ENCODE data around the gene PDGFRA. TPM values are rescaled to one million over a fixed set of nuclear protein-coding genes. Genes with fewer than 3 reads are reported as not detected.
A peak's percentile ranks its signal among the peaks of the same experiment; 100 is the strongest.

Gene PDGFRA
- total and polyA plus RNA-seq, 8 donors = 8.2 to 371 (median 52.4) TPM

DNA sequence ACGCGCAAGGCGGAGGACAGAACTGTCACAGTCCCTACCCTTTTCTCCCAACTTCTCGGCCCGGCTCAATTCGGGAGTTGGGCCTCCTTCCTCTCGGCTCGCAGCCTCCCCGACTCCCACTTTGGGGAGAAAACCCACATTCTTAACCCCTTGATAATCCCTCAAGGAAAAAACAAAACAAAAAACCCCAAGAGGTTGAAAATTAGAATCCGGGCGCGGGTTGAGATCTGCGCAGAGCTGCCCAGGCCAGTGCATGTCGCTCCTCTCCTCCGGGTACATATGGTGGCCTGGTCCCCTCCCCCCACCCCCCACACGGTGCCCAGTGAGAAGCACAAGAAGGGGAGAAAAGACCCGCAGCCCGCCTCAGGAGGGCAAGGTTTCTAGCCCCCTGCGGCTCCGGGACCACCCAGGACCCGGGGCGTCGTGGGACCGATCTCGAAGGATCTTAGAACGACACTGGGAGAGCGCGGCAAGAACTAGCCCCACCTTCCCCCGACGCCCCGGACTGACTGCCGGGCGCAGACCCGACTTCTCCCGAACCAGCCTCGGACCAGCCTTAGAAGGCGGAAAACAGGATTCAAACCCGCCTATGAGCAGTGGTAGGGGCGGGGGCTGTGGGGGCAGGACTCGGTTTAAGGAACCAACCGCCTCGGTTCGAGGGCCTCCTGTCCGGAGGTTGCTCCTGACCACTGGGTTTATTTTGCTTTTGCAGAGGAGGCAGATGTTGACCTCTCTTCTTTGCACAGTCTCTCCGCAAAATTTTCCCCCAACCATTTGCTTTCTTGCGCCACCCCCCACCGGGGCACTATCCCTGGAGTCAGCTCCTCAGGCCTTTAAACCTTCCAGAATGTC is 2.5 kb upstream of the PDGFRA start:
- Histone ChIP-seq H3K9me3 (no peaks in the 10 kb centered on the region), H3K27ac (peak overlapping the region in 4 of 5 donors; percentile 36 to 80 (median 60)), H3K36me3 (no peaks in the 10 kb centered on the region), H3K27me3 (peaks cover 17 to 97% (median 73%) of the 10 kb centered on the region in 3 donors), H3K4me3 (peak overlapping the region; percentile 26 to 54 (median 36)), H3K4me1 (peaks cover 36 to 62% (median 56%) of the 10 kb centered on the region in 4 donors)
- peak in 1 of 2 donors; percentile 82 for DNase-seq
- TF ChIP-seq POLR2AphosphoS5 (IDR thresholded peaks at IDR 0.05) (peak in 1 of 3 donors; percentile 23), EP300 (IDR thresholded peaks at IDR 0.05) (no peak), POLR2A (IDR thresholded peaks at IDR 0.05) (no peak)
- TF ChIP-seq, protein P1, sequence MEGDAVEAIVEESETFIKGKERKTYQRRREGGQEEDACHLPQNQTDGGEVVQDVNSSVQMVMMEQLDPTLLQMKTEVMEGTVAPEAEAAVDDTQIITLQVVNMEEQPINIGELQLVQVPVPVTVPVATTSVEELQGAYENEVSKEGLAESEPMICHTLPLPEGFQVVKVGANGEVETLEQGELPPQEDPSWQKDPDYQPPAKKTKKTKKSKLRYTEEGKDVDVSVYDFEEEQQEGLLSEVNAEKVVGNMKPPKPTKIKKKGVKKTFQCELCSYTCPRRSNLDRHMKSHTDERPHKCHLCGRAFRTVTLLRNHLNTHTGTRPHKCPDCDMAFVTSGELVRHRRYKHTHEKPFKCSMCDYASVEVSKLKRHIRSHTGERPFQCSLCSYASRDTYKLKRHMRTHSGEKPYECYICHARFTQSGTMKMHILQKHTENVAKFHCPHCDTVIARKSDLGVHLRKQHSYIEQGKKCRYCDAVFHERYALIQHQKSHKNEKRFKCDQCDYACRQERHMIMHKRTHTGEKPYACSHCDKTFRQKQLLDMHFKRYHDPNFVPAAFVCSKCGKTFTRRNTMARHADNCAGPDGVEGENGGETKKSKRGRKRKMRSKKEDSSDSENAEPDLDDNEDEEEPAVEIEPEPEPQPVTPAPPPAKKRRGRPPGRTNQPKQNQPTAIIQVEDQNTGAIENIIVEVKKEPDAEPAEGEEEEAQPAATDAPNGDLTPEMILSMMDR (IDR thresholded peaks at IDR 0.05) = no peak
- intact Hi-C loops (cut with DNase I; ENCODE audit: low total_unique reads) = loop anchor here (5.0 kb wide), 1 partner anchor 299 kb away; no protein-coding TSS in a partner anchor
- 6 to 12% (median 7%) methylated on average over 31 to 47 of the region's 47 CpGs for WGBS, 5 donors

- peak overlapping the region; percentile 16 to 80 (median 50) for H3K27ac ChIP-seq
- peak in 1 of 2 donors; percentile 73 for DNase-seq
- peaks cover 45 to 70% (median 65%) of the 10 kb centered on the region in 4 donors for H3K4me1 ChIP-seq
- no peaks in the 10 kb centered on the region for H3K36me3 ChIP-seq
- H3K4me3 ChIP-seq = peak overlapping the region; percentile 26 to 54 (median 36)
- WGBS, 5 donors = 3 to 8% (median 4%) methylated on average over 34 to 36 of the region's 36 CpGs
- intact Hi-C loops (cut with DNase I; ENCODE audit: low total_unique reads) = loop anchor here (5.0 kb wide), 1 partner anchor 300 kb away; no protein-coding TSS in a partner anchor
- TF ChIP-seq, protein P1 (IDR thresholded peaks at IDR 0.05) = no peak
- TF ChIP-seq EP300 (IDR thresholded peaks at IDR 0.05) (no peak), POLR2AphosphoS5 (IDR thresholded peaks at IDR 0.05) (no peak), POLR2A (IDR thresholded peaks at IDR 0.05) (no peak)
- H3K27me3 ChIP-seq = peaks cover 24 to 99% (median 81%) of the 10 kb centered on the region in 3 donors
- H3K9me3 ChIP-seq = no peaks in the 10 kb centered on the region
Observed at GRCh38 chr4:54227256-54228055, 1.6 kb upstream of the PDGFRA start.

- 1 to 3% (median 3%) methylated on average over 26 to 29 of the region's 29 CpGs for WGBS, 5 donors
- Histone ChIP-seq H3K4me1 (peaks cover 51 to 76% (median 71%) of the 10 kb centered on the region in 4 donors), H3K27ac (peak overlapping the region; percentile 16 to 80 (median 50)), H3K36me3 (no peaks in the 10 kb centered on the region), H3K9me3 (no peaks in the 10 kb centered on the region), H3K27me3 (peaks cover 26 to 100% (median 87%) of the 10 kb centered on the region in 3 donors), H3K4me3 (peak overlapping the region; percentile 26 to 54 (median 36))
- TF ChIP-seq EP300 (IDR thresholded peaks at IDR 0.05) = no peak
- TF ChIP-seq, protein P1 (IDR thresholded peaks at IDR 0.05) = peak in 5 of 7 experiments; percentile 43 to 61 (median 51)
- intact Hi-C loops (cut with DNase I; ENCODE audit: low total_unique reads) = loop anchor here (5.0 kb wide), 1 partner anchor 301 kb away; no protein-coding TSS in a partner anchor
- peak; percentile 59 to 91 for DNase-seq
Observed at GRCh38 chr4:54228056-54228527, 1.0 kb upstream of the PDGFRA start.

DNA sequence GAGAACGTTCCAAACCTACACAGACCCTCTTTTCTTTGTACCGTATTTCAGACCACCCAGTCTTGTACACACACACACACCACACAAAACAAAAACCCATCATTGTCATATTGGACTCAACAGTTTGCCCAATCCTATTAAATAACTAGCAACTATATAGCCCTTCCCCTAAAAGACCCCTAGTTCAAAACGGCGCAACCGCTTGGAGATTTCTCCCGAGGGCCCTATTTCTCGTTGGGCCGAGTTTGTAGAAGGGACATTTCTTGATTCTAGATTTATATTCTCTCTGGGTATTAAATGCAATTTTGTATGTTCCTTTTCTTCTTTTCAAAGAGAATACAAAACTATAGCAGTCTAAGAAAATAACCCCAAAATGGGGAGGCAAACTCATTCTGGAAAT is 547 bp upstream of the PDGFRA start:
- Histone ChIP-seq H3K4me3 (peak overlapping the region; percentile 26 to 54 (median 36)), H3K36me3 (no peaks in the 10 kb centered on the region), H3K27me3 (peaks cover 26 to 100% (median 87%) of the 10 kb centered on the region in 3 donors), H3K9me3 (no peaks in the 10 kb centered on the region), H3K4me1 (peaks cover 56 to 81% (median 76%) of the 10 kb centered on the region in 4 donors), H3K27ac (peak overlapping the region; percentile 10 to 80 (median 50))
- DNase-seq = no peak
- intact Hi-C loops (cut with DNase I; ENCODE audit: low total_unique reads) = loop anchor here (5.0 kb wide), 1 partner anchor 301 kb away; no protein-coding TSS in a partner anchor
- WGBS, 5 donors = 11 to 15% (median 12%) methylated on average over 8 of the region's 8 CpGs
- TF ChIP-seq POLR2AphosphoS5 (IDR thresholded peaks at IDR 0.05) (no peak), POLR2A (IDR thresholded peaks at IDR 0.05) (no peak), EP300 (IDR thresholded peaks at IDR 0.05) (no peak)
- TF ChIP-seq, protein P1 (IDR thresholded peaks at IDR 0.05) = no peak

All from stomach (tissue), 9 donors.